OCI-LY3 (cell line): ENCODE data around the gene KLHL30.

ENCODE experiments used
- H2AFZ ChIP-seq: fragments of 200-600, 300-600 bp; shearing (Covaris generic); 2 replicates; pipeline ENCODE4 v1.6.0; 2014; ENCODE audit warnings: antibody characterized with exemption, low read depth, low read length
- H3K27ac ChIP-seq: fragments of 200-600, 300-600 bp; sonication (generic); 2 replicates; pipeline ENCODE4 v1.5.1; 2014; ENCODE audit warnings: mild to moderate bottlenecking, low read length, moderate library complexity, mixed read lengths
- H3K27me3 ChIP-seq: fragments of 200-600, 300-600 bp; sonication (generic); 2 replicates; pipeline ENCODE4 v1.6.1; 2014; ENCODE audit warnings: low read depth, low read length, mixed read lengths
- H3K36me3 ChIP-seq: fragments of 200-600, 300-600 bp; sonication (generic); replicated peaks from 2 replicates; pipeline ENCODE3; 2014; ENCODE audit warnings: low read depth, low read length, mixed read lengths
- H3K4me1 ChIP-seq: fragments of 300-600, 200-600 bp; sonication (generic); 2 replicates; pipeline ENCODE4 v1.6.1; 2014; ENCODE audit warnings: low read length, mixed read lengths
- H3K4me2 ChIP-seq: fragments of 200-600, 300-600 bp; sonication (generic); 2 replicates; pipeline ENCODE4 v1.6.1; 2014; ENCODE audit warnings: low read length, mixed read lengths
- H3K4me3 ChIP-seq: fragments of 300-600, 200-600 bp; sonication (generic); 2 replicates; pipeline ENCODE4 v1.5.1; 2014; ENCODE audit warnings: antibody characterized with exemption, mild to moderate bottlenecking, low read length, moderate library complexity
- H3K79me2 ChIP-seq: fragments of 300-600, 200-600 bp; shearing (Covaris generic); 2 replicates; pipeline ENCODE4 v1.6.1; 2014; ENCODE audit warnings: mild to moderate bottlenecking, low read length, mixed read lengths
- H3K9ac ChIP-seq: fragments of 300-600, 200-600 bp; shearing (Covaris generic); 2 replicates; pipeline ENCODE4 v1.6.0; 2014; ENCODE audit warnings: mild to moderate bottlenecking, low read length, moderate library complexity
- H3K9me3 ChIP-seq: fragments of 200-600, 300-600 bp; shearing (Covaris generic); 2 replicates; pipeline ENCODE4 v1.6.1; 2014; ENCODE audit warnings: low read length, mixed read lengths; ENCODE audit not compliant: insufficient read depth
- H4K20me1 ChIP-seq: fragments of 200-600, 300-600 bp; sonication (generic); 2 replicates; pipeline ENCODE4 v1.6.1; 2016; ENCODE audit warnings: low read length, mixed read lengths; ENCODE audit not compliant: insufficient read depth
- EZH2phosphoT487 ChIP-seq: fragments of 200-600 bp; shearing (Covaris generic); IDR thresholded peaks from 2 replicates; pipeline ENCODE4 v1.6.1; 2018; ENCODE audit warnings: antibody characterized with exemption, mixed run types, low read depth
- TF ChIP-seq, protein P1 (sequence below): fragments of 200-600, 300-600 bp; sonication (generic); IDR thresholded peaks from 2 replicates; pipeline ENCODE4 v1.5.1; 2014; ENCODE audit warnings: antibody characterized with exemption, low read length, low read depth

The KLHL30 gene

DNA sequence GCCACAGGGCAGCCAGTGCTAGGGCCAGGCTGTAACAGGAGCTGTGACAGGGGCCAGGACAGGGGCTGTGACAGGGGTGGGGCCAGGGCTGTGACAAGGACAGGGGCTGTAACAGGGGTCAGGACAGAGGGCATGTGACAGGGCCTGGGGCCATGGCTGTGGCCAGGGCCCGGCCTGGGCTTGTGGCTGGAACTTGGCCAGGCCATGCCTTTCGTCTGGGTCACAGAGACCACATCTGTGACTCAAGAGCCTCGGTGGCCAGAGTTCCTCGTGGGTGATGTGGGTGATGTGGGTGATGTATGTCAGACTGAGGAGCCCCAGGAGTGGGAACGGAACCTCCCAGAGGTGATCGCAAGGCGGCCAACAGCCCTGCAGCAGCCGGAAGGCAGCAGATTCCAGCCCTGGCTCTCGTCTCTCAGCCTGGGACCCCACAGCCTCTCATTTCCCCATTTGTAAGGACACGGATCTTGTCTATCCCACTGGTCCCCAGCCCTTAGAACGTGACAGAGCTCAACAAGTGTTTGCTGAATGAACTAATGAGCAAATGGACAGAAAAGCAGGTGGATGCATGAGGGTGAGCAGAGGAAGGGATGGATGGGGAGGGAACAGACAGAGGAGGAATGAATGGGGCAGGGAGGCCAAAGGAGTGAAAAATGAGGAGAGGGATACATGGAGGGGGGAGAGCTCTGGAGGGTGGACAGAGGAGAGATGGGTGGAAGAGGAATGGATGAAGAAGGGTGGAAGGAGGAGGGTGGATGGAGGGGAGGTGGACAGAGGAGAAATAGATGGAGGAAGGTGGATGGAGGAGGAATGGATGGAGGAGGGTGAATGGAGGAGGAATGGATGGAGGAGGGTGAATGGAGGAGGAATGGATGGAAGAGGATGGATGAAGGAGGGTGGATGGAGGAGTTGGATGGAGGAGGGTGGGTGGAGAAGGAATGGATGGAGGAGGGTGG lies 21.0 kb upstream of the KLHL30 start:
- Histone ChIP-seq H3K79me2 (no peaks in the 10 kb centered on the region), H2AFZ (no peak overlapping the region), H3K27me3 (no peaks in the 10 kb centered on the region), H3K9me3 (no peaks in the 10 kb centered on the region; the same call in 1 of the 2 replicates), H3K27ac (no peak overlapping the region), H3K4me2 (no peak overlapping the region), H3K36me3 (no peaks in the 10 kb centered on the region), H4K20me1 (no peaks in the 10 kb centered on the region), H3K4me1 (peaks cover 12% of the 10 kb centered on the region), H3K4me3 (no peak overlapping the region), H3K9ac (no peak overlapping the region)
- no peak for TF ChIP-seq EZH2phosphoT487
- TF ChIP-seq, protein P1, sequence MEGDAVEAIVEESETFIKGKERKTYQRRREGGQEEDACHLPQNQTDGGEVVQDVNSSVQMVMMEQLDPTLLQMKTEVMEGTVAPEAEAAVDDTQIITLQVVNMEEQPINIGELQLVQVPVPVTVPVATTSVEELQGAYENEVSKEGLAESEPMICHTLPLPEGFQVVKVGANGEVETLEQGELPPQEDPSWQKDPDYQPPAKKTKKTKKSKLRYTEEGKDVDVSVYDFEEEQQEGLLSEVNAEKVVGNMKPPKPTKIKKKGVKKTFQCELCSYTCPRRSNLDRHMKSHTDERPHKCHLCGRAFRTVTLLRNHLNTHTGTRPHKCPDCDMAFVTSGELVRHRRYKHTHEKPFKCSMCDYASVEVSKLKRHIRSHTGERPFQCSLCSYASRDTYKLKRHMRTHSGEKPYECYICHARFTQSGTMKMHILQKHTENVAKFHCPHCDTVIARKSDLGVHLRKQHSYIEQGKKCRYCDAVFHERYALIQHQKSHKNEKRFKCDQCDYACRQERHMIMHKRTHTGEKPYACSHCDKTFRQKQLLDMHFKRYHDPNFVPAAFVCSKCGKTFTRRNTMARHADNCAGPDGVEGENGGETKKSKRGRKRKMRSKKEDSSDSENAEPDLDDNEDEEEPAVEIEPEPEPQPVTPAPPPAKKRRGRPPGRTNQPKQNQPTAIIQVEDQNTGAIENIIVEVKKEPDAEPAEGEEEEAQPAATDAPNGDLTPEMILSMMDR = no peak

DNA sequence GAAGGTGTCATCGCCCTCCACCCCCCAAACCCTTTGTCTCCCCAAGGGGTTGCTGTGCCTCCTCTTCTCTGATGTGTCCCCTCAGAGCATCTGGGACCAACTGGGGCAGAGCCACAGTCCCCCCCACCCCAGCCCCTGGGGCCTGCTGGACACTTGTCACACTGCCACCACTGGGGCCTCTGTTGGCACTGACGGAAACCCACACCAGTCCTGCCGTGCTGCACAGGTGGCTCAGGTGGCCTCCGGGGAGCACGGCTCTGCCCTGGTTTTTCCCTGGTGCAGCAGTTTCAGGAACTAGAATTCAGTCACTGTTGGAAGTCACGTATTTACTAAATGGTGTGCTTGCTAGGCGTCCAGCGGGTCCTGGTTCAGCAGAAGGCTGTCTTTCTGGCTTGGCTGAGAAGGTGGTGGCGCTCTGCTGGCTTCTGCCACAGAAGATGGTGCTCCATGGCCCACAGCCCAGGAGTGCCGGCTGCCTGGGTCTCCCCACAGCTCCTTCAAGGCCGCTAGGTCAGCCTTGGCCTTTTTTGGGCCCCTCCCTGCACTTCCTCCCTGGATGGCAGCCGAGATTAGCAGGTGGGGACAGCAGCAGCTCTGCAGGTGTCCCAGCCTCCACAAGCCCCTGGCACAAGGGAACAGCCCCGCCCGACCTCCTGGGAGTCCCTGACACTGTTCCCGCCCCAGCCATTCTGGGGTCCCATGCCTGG lies 18.6 kb upstream of the KLHL30 start:
- Histone ChIP-seq H3K36me3 (no peaks in the 10 kb centered on the region), H3K9ac (no peak overlapping the region), H3K9me3 (no peaks in the 10 kb centered on the region), H3K79me2 (no peaks in the 10 kb centered on the region), H3K27ac (no peak overlapping the region), H3K27me3 (no peaks in the 10 kb centered on the region), H3K4me1 (peaks cover 12% of the 10 kb centered on the region), H2AFZ (peak overlapping the region; percentile 74; the same call in 1 of the 2 replicates), H3K4me2 (peak overlapping the region; percentile 77), H3K4me3 (peak overlapping the region; percentile 53), H4K20me1 (no peaks in the 10 kb centered on the region)
- TF ChIP-seq EZH2phosphoT487 = no peak
- TF ChIP-seq, protein P1 = 0 out of 2 replicates have a peak, but pooled peaks have one; percentile 5

DNA sequence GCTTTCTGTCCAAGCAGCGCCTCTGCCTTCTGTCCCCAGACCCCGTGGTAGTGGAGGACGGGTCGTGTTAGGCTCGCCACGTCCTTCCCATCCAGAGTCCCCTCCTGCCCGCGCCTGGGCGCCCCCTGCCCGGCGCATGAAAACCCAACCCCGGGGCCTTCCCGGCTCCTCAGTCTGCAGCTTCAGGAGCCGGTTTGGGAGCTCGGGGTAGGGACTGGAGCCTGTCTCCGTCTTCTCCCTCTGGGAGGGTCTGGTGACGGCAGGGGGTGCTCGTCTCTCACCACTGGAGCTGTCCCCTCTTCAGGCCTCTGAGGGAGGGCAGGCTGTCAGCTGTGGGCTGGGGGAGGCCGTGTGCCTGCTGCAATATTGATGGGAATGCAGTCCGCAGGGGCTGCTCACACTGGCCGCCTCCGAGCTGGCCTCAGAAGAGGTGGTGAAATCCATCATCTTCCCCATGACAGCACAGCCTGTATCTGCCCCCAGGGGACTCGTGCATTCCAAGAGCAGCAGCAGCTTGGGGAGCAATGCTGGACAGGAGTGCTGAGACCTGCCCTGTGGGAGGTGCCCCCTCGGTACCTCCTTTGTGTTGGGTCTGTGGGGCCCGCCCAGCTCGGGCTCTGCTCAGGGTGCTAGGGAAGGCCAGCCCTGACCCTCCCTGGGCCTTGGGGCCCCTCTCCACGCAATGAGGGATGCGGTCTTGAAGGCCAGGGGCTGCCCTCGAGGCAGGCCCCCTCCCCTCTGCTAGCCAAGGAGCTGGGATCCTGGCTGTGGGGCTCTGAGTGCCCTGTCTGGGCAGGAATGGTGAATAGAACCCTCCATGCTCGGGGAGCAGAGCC lies 17.8 kb upstream of the KLHL30 start:
- H3K4me2 ChIP-seq = peak overlapping the region; percentile 77; the same call in 1 of the 2 replicates

More for the DNA sequence above, 17.8 kb upstream of the KLHL30 start:
- TF ChIP-seq EZH2phosphoT487 = no peak
- TF ChIP-seq, protein P1 = no peak
- H3K9ac ChIP-seq = no peak overlapping the region
- no peak overlapping the region for H3K4me3 ChIP-seq
- no peaks in the 10 kb centered on the region for H3K79me2 ChIP-seq
- no peaks in the 10 kb centered on the region for H4K20me1 ChIP-seq
- no peaks in the 10 kb centered on the region for H3K36me3 ChIP-seq
- H3K4me1 ChIP-seq = peaks cover 12% of the 10 kb centered on the region
- H3K27me3 ChIP-seq = no peaks in the 10 kb centered on the region
- no peak overlapping the region for H3K27ac ChIP-seq
- no peak overlapping the region for H2AFZ ChIP-seq
- no peaks in the 10 kb centered on the region for H3K9me3 ChIP-seq
